Colonic mucosa (tissue), 4 donors: ENCODE results near the gene TMEM145. TPM values are rescaled to one million over a fixed set of nuclear protein-coding genes. Genes with fewer than 3 reads are reported as not detected.

ENCODE experiments used
- DNase-seq: peaks from one replicate; pipeline ENCODE4 v3.0.0-alpha.2; 2020
- H3K27ac ChIP-seq: fragments of 200-600 bp; one replicate; pipeline ENCODE4 v1.8.0; 2021
- H3K27me3 ChIP-seq: fragments of 200-600 bp; one replicate; pipeline ENCODE4 v1.8.0; 2021
- H3K36me3 ChIP-seq: fragments of 200-600 bp; one replicate; pipeline ENCODE4 v1.8.0; 2021
- H3K4me1 ChIP-seq: fragments of 200-600 bp; one replicate; pipeline ENCODE4 v1.8.0; 2021; ENCODE audit warnings: mild to moderate bottlenecking
- H3K4me3 ChIP-seq: fragments of 200-600 bp; one replicate; pipeline ENCODE4 v1.8.0; 2021
- H3K9ac ChIP-seq, 2 donors: one replicate each; pipeline ENCODE4 v1.7.0; 2013; ENCODE audit warnings: control low read depth in 2 of 2, low read depth in 2 of 2, low read length in 2 of 2
- H3K9me3 ChIP-seq: fragments of 200-600 bp; one replicate; pipeline ENCODE4 v1.8.0; 2021
- intact Hi-C: fragments of 100-400 bp; cut with DNase I; formaldehyde crosslinking; loops from one replicate; pipeline ENCODE4 v1.14.1; 2022
- total RNA-seq, 2 donors: library from RNA; stranded (reverse); fragmentation: NEBNext Ultra II Directional in 1 of 2; extraction: Animal tissue kit (Norgen Biotek cat#: 25700) in 1 of 2; gene quantifications; one replicate each; pipeline ENCODE4 v1.2.1, GENCODE V29; 2021
- TF ChIP-seq, protein P1 (sequence below): fragments of 200-600 bp; IDR thresholded peaks from one replicate; pipeline ENCODE4 v1.8.0; 2022; ENCODE audit warnings: antibody characterized with exemption, mild to moderate bottlenecking
- donor health status: healthy.
- donor health status: DM: no; HTN: no; CAD: no.
- donor health status: DM: no; HTN: no; CAD: no.

TMEM145 gene
- total RNA-seq, 2 donors from 2014 or later = 0.24 to 0.94 TPM

DNA sequence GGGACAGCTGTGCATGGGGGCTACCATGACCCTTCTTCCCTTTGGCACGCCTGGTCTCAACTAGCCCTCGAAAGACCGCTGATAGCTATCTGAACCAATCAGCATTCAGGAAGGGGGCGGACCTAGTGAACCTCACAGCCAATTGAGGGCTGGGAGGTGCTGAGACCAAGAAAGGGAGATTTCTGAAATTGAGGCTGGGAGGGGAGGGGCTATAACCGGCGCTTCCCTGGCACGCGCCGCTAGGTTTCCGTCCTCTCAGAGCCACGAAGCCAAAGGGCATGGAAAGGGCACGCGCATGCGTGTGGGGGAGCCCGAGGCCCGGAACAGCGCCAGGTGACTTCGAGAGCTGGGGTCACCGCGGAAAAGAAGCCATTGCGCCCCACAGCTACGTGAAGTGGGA is 6.5 kb upstream of the TMEM145 start:
- Histone ChIP-seq H3K36me3 (no peaks in the 10 kb centered on the region), H3K27me3 (no peaks in the 10 kb centered on the region), H3K27ac (no peak overlapping the region), H3K9me3 (no peaks in the 10 kb centered on the region), H3K9ac (no peak overlapping the region), H3K4me3 (no peak overlapping the region), H3K4me1 (peaks cover 1% of the 10 kb centered on the region)
- intact Hi-C loops = no loop called here
- TF ChIP-seq, protein P1, sequence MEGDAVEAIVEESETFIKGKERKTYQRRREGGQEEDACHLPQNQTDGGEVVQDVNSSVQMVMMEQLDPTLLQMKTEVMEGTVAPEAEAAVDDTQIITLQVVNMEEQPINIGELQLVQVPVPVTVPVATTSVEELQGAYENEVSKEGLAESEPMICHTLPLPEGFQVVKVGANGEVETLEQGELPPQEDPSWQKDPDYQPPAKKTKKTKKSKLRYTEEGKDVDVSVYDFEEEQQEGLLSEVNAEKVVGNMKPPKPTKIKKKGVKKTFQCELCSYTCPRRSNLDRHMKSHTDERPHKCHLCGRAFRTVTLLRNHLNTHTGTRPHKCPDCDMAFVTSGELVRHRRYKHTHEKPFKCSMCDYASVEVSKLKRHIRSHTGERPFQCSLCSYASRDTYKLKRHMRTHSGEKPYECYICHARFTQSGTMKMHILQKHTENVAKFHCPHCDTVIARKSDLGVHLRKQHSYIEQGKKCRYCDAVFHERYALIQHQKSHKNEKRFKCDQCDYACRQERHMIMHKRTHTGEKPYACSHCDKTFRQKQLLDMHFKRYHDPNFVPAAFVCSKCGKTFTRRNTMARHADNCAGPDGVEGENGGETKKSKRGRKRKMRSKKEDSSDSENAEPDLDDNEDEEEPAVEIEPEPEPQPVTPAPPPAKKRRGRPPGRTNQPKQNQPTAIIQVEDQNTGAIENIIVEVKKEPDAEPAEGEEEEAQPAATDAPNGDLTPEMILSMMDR = no peak
- DNase-seq = no peak

DNA sequence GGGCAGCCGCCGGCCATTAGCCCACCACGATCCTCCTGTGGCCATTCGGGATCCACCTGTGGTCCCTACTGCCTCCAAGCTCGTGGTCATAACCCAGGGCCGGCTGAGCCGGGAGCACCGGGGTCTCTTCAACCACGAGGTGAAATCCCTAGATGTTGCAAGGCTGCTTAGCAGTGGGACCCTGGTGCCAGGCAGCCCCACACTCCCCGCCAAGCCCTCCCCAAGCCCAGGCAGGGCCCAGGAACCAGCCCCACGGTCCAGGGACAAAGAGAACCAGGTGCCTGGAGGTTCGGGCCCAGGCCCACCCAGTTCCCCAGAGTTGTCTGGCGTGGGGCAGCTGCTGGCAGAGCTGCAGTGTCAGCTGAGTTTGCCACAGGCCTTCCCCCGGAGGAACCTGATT is 3.4 kb upstream of the TMEM145 start:
- H3K27me3 ChIP-seq = peaks cover 9% of the 10 kb centered on the region
- H3K27ac ChIP-seq = no peak overlapping the region
- intact Hi-C loops = no loop called here
- no peak overlapping the region for H3K9ac ChIP-seq
- H3K4me1 ChIP-seq = no peaks in the 10 kb centered on the region
- no peak for DNase-seq
- H3K9me3 ChIP-seq = no peaks in the 10 kb centered on the region
- no peaks in the 10 kb centered on the region for H3K36me3 ChIP-seq
- TF ChIP-seq, protein P1 = no peak
- H3K4me3 ChIP-seq = no peak overlapping the region

DNA sequence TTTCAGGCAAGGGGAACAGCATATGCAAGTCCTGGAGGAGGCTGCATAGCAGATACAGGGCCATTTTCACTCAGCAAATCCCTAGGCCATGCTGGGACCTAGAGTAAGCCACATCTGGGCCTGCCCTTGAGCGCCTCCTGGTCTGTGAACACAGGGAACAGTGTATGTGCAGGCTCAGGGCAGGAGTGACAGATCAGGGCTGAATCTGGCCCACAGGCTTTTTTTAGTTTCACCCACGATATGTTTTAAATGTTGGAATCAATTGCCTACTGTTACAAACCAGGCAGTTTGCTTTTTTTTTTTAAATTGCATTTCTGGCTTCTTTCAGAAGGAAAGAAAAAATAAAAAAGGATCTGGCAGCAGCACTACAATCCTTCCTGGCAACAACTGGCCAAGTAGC is 1.5 kb upstream of the TMEM145 start:
- Histone ChIP-seq H3K27me3 (peaks cover 9% of the 10 kb centered on the region), H3K27ac (no peak overlapping the region), H3K9ac (no peak overlapping the region), H3K4me1 (no peaks in the 10 kb centered on the region), H3K9me3 (no peaks in the 10 kb centered on the region), H3K36me3 (no peaks in the 10 kb centered on the region), H3K4me3 (no peak overlapping the region)
- intact Hi-C loops = no loop called here
- TF ChIP-seq, protein P1 = no peak
- no peak for DNase-seq

DNA sequence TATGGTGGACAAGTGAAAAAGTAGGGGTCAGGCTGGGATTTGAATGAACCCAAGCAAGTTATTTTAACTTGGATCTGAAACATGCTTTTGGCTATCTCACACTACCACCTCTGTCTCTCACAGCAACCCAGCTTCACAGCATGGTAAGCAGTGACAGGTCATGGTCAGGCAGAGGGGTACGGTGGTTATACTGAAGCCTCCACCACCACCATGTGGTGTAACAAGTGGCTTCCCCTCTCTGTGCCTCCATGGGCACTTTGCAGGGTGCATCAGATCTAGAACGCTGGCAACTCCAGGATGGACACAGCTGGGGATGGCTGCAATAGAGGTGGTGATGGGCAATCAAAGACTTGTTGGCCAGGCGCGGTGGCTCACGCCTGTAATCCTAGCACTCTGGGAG is 739 bp upstream of the TMEM145 start:
- Histone ChIP-seq H3K4me1 (no peaks in the 10 kb centered on the region), H3K27ac (no peak overlapping the region), H3K27me3 (peaks cover 9% of the 10 kb centered on the region), H3K4me3 (no peak overlapping the region), H3K36me3 (no peaks in the 10 kb centered on the region), H3K9me3 (no peaks in the 10 kb centered on the region), H3K9ac (no peak overlapping the region)
- intact Hi-C loops = no loop called here
- DNase-seq = no peak
- TF ChIP-seq, protein P1 = no peak

DNA sequence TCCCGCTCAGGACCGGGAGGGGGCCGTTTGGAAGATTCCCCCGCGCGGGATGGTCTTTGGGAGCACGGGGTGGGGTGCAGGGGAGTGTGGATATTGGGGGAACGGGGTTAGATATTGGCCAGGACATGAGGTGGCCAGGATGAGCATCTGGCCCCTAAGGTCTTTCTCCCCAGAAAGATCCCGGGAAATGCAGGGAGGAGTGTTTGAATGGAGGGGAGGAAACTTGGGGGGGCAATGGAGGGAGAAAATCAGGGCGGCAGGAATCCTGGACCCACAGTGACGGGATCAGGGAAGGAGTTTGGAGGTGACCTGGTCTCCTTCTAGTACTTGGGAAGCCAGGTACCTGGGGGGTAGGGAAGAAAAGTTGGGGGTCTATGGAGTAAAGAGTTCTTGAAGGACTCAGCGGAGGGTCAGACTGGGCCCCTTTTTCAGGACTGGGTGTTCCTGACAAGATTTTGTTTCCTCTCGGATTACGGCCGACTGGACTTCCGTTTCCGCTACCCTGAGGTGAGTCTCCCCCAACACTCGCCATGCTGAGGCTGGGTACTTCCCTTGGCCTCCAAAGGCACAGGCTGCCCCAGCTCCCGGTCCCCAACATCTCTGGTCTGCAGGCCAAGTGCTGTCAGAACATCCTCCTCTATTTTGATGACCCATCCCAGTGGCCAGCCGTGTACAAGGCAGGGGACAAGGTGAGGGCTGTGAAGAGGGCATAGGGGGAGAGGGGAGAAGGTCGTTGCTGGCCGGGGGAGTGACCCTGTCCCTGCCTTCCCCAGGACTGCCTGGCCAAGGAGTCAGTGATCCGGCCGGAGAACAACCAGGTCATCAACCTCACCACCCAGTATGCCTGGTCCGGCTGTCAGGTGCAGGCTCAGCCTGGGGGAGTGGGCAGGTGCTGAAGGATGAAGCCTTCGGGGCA is 989 bp downstream of the TMEM145 start:
- H3K36me3 ChIP-seq = no peaks in the 10 kb centered on the region
- H3K9ac ChIP-seq = no peak overlapping the region
- no peaks in the 10 kb centered on the region for H3K9me3 ChIP-seq
- intact Hi-C loops = no loop called here
- no peak overlapping the region for H3K4me3 ChIP-seq
- DNase-seq = no peak
- no peak overlapping the region for H3K27ac ChIP-seq
- peaks cover 9% of the 10 kb centered on the region for H3K27me3 ChIP-seq
- H3K4me1 ChIP-seq = no peaks in the 10 kb centered on the region
- TF ChIP-seq, protein P1 = no peak
